Renal cortex interstitium (tissue), 11 donors: ENCODE measurements around the gene UNC93B1. TPM values are rescaled to one million over a fixed set of nuclear protein-coding genes. Genes with fewer than 3 reads are reported as not detected.
A peak's percentile ranks its signal among the peaks of the same experiment; 100 is the strongest.

Experiments used
- DNase-seq, 11 donors: peaks; one replicate each; pipeline ENCODE4 v3.0.0-alpha.2; 2013; ENCODE audit warnings: low read depth in 9 of 11, low spot score in 4 of 11; ENCODE audit errors: extremely low read depth in 1 of 11
- polyA plus RNA-seq, 3 donors: library from polyadenylated mRNA; unstranded; fragments of 120-200 nt; gene quantifications; one replicate each; pipeline ENCODE4 v1.2.1, GENCODE V29; 2013; ENCODE audit not compliant: insufficient read length in 3 of 3

Gene UNC93B1
- polyA plus RNA-seq, 3 donors: 7.3 to 14.6 (median 10.5) TPM

DNA sequence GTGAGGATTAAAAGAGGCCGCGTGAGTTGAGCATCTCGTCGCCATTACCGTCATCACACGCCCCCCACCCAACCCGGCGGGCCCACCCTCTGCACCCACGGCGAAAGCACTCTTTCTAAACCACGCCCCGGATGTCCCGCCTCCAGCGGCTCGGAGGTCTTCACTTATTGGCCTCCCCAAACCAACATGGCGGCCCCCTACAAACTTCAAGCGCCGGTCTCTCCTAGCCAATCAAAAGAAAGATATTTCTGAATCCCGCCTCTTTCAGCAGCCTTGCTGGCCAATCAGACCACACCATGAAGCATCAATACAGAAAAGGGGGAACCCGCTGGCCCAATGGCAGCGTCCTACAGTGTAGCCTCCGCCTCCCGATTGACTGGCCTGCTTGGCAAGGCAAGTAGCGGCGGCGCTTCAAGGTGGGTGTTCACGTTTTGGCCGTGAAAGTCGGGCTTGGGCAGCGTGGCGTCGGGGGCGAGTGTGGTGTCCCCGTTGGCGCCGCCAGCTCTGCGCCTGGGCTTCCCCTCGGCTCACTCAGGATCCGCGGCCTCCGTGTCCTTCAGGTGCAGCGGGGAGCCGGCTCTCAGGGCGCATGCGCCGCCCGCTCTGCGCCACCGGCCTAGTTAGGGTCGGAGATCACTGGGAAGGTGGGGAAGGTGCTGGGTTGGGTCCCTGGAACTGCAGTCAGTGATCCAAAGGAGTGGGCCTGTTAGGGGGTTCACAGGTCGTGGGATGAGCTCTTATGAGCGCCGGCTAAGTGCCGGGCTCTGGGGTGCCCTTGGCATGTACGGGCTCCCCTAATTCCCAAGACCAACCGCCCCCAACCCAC, 26.6 kb upstream of the UNC93B1 start, which contains the start of gene NDUFS8:
NDUFS8 (plus strand) TSS at position 364 of the 826 bp plus-strand sequence. CDS start 1,471 bp downstream, outside the sequence.
- peak; percentile 95 to 99 (median 98) for DNase-seq

DNA sequence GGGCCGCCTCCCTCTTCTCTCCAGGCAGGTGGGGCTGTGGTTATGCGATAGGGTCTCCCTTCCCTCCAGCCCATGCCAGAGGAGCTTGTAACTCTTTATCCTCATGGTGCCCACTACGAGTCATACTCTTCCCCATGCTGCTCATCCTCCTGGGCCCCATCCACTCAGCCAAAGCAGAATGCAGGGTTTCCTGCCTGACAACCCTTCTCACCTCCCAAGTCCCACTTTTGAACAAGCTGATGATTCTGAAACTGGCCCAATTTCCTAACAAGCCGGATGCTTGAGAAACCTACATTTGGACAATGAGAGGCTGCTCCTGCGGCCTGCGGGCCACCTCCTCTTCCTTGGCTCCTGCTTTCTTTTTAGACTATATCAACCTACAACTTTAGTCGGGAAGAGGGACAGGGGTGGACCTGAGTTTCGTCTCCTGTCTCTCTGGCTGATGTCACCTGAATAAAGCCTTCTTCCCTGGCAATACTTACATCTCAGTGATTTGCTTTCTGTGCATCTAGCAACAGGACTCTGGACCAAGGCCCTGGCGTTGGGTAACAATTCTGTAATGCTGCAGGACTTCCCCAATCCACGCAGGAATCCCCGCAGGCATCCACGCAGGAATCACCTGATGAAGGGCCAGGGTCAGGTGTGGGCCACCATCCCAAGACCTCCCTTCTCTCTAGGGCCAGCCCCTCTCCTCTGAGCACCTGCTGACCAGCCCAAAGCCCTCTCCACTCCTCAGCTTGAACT, 25.1 kb upstream of the UNC93B1 start:
- DNase-seq: no peak

DNA sequence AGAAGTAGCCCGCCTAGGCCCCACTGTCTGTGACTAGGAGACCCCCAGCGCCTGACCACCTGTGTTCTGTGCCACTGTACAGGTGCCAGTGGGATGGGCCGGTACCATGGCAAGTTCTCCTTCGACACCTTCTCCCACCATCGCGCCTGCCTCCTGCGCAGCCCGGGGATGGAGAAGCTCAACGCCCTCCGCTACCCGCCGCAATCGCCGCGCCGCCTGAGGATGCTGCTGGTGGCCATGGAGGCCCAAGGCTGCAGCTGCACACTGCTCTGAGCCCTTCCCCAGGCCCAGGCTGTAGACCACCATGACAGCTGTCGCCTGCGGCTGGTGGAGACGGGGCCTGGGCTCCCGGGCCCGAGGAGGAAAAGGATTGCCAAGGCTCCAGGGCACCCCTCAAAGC, 23.8 kb upstream of the UNC93B1 start:
- no peak for DNase-seq

DNA sequence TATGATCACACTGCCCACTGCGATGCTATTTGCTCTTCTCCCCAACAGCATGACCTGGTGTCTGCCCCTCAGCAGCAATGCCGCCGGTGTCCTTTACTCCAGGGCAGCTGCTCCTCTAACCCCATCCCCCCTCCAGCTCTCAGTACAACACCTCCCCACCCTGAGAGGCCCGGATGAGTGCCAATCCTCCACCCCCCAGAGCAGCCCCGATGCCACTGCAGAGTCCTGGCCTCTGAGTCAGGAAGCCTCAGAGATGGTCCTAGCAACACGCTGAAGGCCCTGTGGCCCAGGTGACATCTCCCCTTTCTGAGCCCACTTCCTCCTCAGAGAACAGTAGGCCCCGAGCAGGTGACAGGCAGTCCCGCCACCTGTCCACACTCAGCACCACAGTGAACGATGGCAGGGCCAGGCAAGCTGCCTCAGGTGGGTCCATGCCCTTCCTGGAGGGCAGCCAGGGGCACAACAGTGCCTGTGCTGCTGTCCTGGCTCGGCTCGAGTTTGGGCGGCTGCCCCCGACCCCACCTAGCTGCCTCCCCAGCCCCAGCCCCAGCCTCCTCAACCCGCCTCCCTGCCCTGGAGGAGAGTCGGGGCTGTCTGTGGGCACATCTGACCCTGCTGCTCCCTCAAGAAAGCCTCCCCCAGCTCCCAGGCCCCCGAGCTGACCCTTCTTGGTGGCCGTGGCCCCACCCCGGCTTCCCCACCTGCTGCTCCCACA, 22.7 kb upstream of the UNC93B1 start:
- DNase-seq: no peak

DNA sequence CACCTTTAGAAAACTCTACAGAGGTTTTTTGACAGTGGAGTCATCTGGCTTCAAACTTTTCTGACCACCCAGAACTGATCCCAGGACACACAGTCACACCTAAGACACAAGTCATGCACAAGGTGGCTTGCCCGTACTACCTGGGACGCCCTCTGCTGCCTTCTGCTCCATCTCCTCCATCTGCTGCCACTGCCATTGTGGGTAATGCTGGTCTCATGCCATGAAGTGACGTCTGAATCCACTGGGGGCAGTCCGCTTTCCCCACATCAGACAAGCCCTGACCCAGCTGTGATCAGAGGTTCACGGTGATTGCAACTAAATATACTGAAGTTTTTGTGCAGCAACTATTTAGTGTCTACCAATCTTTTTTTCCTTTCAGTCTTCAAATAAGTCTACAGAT, 21.1 kb upstream of the UNC93B1 start:
- no peak for DNase-seq

DNA sequence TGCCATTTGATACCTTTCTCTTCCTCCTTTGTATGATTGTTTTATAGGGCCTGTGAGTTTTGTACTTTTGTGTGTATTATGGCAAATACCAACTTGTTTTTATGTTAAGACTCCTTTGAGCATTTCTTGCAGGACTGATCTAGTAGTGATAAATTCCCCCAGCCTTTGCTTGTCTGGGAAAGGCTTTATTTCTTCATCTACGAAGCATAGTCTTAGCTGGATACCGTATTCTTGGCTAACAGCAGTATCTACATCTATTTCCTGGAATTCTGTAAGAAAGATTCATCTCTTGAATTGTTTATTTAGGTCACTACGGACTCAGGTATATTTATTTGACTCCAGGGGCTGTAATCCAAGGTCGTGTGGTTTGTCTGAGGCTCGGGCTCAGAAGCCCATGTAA, 20.6 kb upstream of the UNC93B1 start:
- no peak for DNase-seq

DNA sequence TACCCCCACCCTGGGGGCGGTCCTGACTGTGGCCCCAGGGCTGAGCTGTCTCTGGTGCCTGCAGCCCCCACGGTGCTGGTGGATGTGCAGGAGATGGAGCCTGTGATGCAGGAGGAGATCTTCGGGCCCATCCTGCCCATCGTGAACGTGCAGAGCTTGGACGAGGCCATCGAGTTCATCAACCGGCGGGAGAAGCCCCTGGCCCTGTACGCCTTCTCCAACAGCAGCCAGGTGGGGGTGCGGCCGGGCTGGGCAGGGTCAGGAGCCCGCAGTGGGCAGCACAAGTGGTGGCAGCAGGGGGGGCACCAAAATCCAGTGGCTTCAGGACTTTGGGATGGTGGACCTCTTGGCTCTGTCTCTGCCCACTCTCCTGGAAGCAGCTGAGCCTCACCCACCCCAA, 18.6 kb upstream of the UNC93B1 start:
- DNase-seq: no peak

DNA sequence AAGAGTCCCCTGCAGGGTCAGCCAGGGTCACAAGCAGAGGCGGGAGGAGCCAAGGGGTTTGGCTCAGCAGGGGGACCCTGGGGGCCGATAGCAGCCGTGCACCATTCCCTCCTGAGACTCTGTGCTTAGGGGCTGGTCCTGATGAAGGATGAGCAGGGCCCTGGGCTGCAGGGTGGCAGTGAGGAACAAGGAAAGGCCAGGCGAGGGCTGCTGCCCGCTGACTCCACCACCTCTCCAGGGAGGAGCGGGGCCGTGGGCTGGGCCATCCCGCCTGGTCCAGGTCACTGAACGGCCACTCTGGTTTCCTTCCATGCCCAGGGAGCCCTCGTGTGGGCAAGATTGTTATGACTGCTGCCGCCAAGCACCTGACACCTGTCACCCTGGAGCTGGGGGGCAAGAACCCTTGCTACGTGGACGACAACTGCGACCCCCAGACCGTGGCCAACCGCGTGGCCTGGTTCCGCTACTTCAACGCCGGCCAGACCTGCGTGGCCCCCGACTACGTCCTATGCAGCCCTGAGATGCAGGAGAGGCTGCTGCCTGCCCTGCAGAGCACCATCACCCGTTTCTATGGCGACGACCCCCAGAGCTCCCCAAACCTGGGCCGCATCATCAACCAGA, 17.4 kb upstream of the UNC93B1 start:
- no peak for DNase-seq

DNA sequence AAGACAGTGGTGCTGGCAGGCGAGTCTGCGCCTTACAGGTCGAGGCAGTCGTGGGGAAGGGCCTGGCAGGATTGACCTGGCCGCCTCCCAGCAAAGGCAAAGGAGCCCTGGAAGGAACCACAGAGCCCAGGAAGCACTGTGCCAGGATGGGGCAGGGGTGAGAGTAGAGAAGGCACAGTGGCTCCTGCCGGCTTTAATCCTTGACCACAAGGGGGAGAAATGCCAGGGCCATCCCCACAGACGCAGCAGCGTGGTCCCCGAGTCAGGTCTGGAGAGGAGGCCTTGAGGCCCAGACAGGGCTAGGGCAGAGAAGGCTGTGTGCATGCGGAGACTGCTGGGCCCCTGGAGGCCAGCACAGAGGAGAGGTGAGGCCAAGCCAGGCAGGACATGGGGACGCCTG, 16.7 kb upstream of the UNC93B1 start:
- no peak for DNase-seq

DNA sequence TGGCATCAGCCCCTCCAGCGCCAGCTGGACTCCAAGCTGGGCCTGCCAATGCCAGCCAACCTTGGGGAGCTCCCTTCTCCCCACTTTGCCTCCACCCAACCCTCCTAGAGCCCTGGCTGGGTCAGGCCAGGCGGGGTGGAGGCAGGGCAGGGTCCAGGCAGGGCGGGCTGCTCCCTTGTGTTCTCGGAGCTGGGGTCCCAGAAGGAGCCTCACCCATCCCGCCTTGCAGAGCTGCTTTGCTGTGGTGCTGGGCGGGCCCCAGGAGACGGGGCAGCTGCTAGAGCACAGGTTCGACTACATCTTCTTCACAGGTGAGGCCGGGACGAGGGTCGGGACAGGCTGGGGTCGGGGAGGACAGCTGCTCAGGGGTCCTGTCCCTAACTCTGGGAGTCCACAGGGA, 15.6 kb upstream of the UNC93B1 start:
- no peak for DNase-seq

DNA sequence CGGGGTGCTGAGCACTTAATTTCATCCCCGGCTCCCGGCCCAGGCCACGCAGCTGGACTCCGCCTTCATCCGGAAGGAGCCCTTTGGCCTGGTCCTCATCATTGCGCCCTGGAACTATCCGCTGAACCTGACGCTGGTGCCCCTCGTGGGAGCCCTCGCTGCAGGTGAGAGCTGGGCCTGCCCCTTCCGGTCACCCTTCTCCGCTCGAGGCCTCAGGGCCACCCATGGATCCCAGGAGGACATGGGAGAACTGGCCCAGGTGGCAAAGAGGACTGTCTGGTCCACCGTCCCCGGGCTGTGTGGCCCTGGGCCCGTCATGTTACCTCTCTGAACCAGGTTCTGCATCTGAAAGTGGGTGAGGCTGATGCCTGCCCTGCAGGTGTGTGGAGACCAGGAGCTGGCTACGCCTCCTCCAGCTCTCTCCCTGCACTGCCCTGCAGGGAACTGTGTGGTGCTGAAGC, 14.9 kb upstream of the UNC93B1 start:
- no peak for DNase-seq

DNA sequence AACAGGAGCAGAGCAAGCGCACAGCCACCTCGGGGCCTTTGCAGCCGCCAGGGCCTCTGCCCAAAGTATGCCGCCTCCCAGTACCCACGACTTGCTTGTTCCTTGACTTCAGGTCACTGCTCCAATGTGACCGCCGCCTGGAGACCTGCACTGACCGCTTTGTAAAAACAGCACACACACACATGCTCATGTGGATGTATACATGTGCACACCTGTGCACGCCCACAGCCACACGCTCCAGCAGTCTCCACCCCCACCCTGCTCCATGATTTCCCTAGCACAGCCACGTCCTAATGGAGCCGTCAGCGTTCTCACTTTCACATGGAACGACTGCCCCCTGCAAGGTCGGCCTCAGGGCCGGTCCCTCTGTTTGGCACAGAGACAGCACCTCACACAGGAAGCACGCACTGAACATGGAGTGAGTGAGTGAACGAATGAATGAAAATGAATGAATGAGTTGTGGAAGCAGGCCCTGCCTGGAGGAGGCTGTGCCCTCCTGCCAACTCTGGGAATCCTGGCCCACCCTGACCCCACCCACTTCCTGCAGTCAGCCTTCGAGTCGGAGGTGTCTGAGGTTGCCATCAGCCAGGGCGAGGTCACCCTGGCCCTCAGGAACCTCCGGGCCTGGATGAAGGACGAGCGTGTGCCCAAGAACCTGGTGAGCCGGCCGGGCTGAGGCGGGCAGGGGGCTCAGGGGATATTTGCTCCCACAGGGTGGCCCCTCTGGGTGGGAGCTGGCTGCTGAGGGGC, 14.3 kb upstream of the UNC93B1 start:
- no peak for DNase-seq

DNA sequence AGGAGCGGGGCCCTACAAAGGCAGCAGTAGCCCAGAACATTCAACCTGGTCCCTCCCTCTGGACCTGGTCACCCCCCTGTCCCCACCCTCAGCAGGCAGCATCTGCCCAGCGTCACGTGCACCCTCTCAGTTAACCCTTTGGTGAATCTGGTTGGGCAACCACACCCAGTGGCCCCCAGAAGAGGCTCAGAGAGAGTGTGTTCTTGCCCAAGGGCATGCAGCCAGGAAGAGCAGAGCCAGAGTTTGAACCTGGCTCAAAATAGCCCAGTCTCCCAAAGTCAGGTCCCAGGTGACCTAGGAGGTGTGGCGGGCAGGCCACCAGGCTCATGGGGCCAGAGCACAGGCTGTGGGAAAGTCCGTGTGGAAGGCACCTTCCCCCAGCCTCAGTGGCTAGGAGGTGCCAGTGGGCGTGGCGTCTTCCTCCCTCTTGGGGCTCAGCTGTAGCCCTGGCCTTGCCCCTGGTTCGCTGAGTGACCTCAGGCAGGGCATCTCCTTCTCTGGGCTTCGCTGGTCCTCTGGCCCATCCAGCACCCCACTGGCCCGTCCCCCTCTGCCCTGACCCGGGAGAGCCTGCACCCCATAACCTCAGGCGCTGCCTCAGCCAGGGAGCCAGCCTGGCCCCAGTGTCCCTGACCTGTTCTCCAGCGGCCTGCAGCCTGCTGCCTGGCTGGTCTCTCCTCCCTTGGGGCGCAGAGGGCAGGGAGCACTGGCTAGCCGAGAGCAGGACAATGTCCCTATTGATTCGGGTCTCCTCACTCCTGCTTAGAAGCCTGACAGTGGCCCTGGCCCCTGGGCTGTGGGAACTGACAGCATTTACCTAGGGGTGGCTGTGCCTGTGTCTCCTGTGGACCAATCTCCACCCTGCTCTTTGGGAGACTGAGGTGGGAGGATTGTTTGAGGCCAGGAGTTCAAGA, 13.3 kb upstream of the UNC93B1 start:
- no peak for DNase-seq

DNA sequence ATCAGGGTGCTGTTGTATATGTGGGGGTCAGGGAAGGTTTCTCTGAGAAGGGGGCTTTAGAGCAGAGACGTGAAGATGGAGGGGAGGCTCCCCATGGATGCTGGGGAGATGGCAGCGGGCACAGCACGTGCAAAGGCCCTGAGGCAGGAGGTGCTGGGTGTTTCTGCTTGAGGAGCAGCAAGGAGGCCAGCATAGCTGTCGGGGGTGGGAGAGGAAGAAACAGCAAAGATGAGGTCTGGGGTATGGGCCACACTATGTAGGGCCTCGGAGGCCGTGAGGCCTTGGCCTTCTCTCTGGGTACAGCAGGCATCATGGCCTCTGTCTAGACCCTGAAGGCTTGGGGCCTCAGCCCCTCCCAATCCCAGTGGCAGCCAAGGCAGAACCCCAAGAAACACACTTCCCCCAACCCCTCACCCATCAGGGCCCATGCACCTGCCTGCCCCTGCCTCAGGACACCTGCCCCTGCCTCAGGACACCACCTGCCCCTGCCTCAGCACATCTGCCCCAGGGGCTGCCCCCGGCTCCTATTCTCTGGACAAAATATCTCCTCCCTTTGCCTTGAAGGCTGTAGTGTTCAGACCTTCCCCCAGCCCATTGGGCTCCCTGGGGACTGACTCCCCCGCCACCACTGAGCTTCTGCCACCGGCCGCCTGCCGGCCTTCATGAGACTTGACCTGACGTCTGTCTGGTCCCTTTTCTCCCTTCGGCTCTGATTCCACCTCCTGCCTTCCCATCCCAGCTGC, 12.4 kb upstream of the UNC93B1 start:
- DNase-seq: no peak

DNA sequence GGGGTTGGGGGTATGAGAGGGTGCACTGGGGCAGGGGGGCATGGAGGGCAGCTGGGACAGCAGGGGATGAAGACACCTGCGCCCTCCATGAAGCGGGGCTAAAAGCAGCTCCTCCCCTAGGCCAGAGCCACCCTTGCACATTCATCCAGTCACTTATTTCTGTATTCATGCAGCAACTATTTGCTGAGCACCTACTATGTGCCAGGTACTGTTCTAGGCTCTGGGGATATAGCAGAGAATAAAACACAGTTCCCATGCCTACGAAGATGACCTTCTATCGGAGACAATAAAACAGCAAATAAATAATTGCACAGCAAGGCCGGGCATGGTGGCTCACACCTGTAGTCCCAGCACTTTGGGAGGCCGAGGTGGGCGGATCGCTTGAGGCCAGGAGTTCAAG, 11.6 kb upstream of the UNC93B1 start:
- no peak for DNase-seq

DNA sequence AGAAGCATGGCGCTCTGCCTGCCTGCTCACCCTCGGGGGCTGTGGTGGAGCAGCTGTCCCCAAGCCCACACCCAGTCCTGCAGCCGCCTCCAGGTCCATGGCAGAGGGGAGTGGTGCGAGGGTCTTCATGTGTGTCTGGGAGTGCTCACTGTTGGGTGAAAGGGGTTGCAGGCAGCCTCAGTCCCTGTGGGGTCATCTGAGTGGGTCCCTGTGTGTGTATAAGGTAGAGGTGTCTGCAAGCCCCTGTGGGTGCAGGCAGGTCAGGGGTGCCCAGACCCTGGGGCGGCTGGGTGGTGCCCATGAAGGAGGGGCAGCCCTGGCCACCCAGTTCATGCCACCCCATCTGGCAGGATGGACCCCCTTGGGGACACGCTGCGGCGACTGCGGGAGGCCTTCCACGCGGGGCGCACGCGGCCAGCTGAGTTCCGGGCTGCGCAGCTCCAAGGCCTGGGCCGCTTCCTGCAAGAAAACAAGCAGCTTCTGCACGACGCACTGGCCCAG, 11.1 kb upstream of the UNC93B1 start:
- no peak for DNase-seq
